GM23248 (cell line): ENCODE measurements around the gene ACADM.

ENCODE experiments used
- EZH2 ChIP-seq: fragments of 200-600 bp; sonication (generic); IDR thresholded peaks from 2 replicates; pipeline ENCODE4 v1.6.1; 2018; ENCODE audit warnings: antibody characterized with exemption, mild to moderate bottlenecking; ENCODE audit not compliant: insufficient read depth, poor library complexity, severe bottlenecking
- EZH2phosphoT487 ChIP-seq: fragments of 200-600 bp; sonication (generic); IDR thresholded peaks from 2 replicates; pipeline ENCODE4 v1.6.1; 2018; ENCODE audit warnings: antibody characterized with exemption, moderate library complexity, mild to moderate bottlenecking, low read depth; ENCODE audit not compliant: insufficient read depth

- TF ChIP-seq EZH2 (no peak), EZH2phosphoT487 (no peak)
Observed at GRCh38 chr1:75720820-75721219, 3.7 kb upstream of the ACADM start.
